H9 (cell line): Measurements from ENCODE around the gene GPR150. TPM values are rescaled to one million over a fixed set of nuclear protein-coding genes. Genes with fewer than 3 reads are reported as not detected.

Experiments used
- DNase-seq: peaks from one replicate; pipeline ENCODE4 v3.0.0-alpha.2; 2017
- H2AFZ ChIP-seq: one replicate; pipeline ENCODE4 v1.6.1; 2013; ENCODE audit warnings: mild to moderate bottlenecking, low read length, control low read depth, moderate library complexity
- H2AK5ac ChIP-seq: 2 replicates; pipeline ENCODE4 v1.6.1; 2013; ENCODE audit warnings: low read length, control low read depth, mixed read lengths; ENCODE audit not compliant: insufficient read length
- H2BK120ac ChIP-seq: one replicate; pipeline ENCODE4 v1.6.1; 2013; ENCODE audit warnings: low read depth, mild to moderate bottlenecking, low read length, control low read depth, inconsistent platforms; ENCODE audit not compliant: poor library complexity, severe bottlenecking
- H2BK12ac ChIP-seq: 2 replicates; pipeline ENCODE4 v1.6.1; 2013; ENCODE audit warnings: low read length, control low read depth, mixed read lengths, low read depth; ENCODE audit not compliant: insufficient read length
- H2BK15ac ChIP-seq: 2 replicates; pipeline ENCODE4 v1.6.1; 2013; ENCODE audit warnings: low read depth, low read length, control low read depth
- H2BK20ac ChIP-seq: one replicate; pipeline ENCODE4 v1.6.1; 2013; ENCODE audit warnings: low read depth, mild to moderate bottlenecking, low read length, control low read depth, inconsistent platforms; ENCODE audit not compliant: poor library complexity, severe bottlenecking
- H2BK5ac ChIP-seq: 2 replicates; pipeline ENCODE4 v1.6.1; 2013; ENCODE audit warnings: low read length, control low read depth, mixed read lengths; ENCODE audit not compliant: insufficient read length
- H3K14ac ChIP-seq: 2 replicates; pipeline ENCODE4 v1.6.1; 2013; ENCODE audit warnings: low read length, control low read depth; ENCODE audit not compliant: insufficient read depth
- H3K18ac ChIP-seq: 2 replicates; pipeline ENCODE4 v1.6.1; 2013; ENCODE audit warnings: low read depth, mild to moderate bottlenecking, mixed read lengths, low read length, control low read depth; ENCODE audit not compliant: insufficient read length
- H3K23ac ChIP-seq: 2 replicates; pipeline ENCODE4 v1.6.1; 2013; ENCODE audit warnings: low read length, control low read depth, mixed read lengths, low read depth; ENCODE audit not compliant: insufficient read length
- H3K23me2 ChIP-seq: 2 replicates; pipeline ENCODE4 v1.6.1; 2013; ENCODE audit warnings: low read depth, mild to moderate bottlenecking, mixed read lengths, low read length, control low read depth; ENCODE audit not compliant: insufficient read length, poor library complexity, severe bottlenecking
- H3K27ac ChIP-seq: 2 replicates; pipeline ENCODE4 v1.5.1; 2013; ENCODE audit warnings: low read length, control low read depth, mixed read lengths, low read depth; ENCODE audit not compliant: insufficient read length
- H3K27me3 ChIP-seq: 2 replicates; pipeline ENCODE4 v1.6.1; 2013; ENCODE audit warnings: low read length, control low read depth, inconsistent platforms; ENCODE audit not compliant: insufficient read depth
- H3K4ac ChIP-seq: 2 replicates; pipeline ENCODE4 v1.6.1; 2013; ENCODE audit warnings: low read depth, mild to moderate bottlenecking, control low read depth, inconsistent platforms, low read length, moderate library complexity
- H3K4me1 ChIP-seq: 2 replicates; pipeline ENCODE4 v1.6.1; 2013; ENCODE audit warnings: low read length, control low read depth, inconsistent platforms; ENCODE audit not compliant: insufficient read depth
- H3K4me2 ChIP-seq: 2 replicates; pipeline ENCODE4 v1.6.1; 2013; ENCODE audit warnings: low read length, control low read depth, mixed read lengths; ENCODE audit not compliant: insufficient read length, insufficient read depth
- H3K56ac ChIP-seq: 2 replicates; pipeline ENCODE4 v1.6.1; 2013; ENCODE audit warnings: low read depth, mild to moderate bottlenecking, mixed read lengths, low read length, control low read depth; ENCODE audit not compliant: insufficient read length
- H3K79me1 ChIP-seq: 2 replicates; pipeline ENCODE4 v1.6.1; 2013; ENCODE audit warnings: low read depth, mild to moderate bottlenecking, moderate library complexity, low read length, control low read depth, inconsistent platforms; ENCODE audit not compliant: insufficient read depth, poor library complexity, severe bottlenecking
- H3K79me2 ChIP-seq: 2 replicates; pipeline ENCODE4 v1.6.1; 2013; ENCODE audit warnings: low read length, control low read depth, inconsistent platforms; ENCODE audit not compliant: insufficient read depth
- H3K9ac ChIP-seq: 2 replicates; pipeline ENCODE4 v1.6.1; 2013; ENCODE audit warnings: low read length, control low read depth, mixed read lengths; ENCODE audit not compliant: insufficient read length; ENCODE audit errors: extremely low read depth
- H3K9me3 ChIP-seq: one replicate; pipeline ENCODE4 v1.6.1; 2013; ENCODE audit warnings: low read depth, low read length, inconsistent platforms; ENCODE audit not compliant: control insufficient read depth
- H3T11ph ChIP-seq: one replicate; pipeline ENCODE4 v1.6.1; 2013; ENCODE audit warnings: mild to moderate bottlenecking, low read length, control low read depth, inconsistent platforms
- H4K20me1 ChIP-seq: one replicate; pipeline ENCODE4 v1.6.1; 2013; ENCODE audit not compliant: control insufficient read depth, insufficient read length, insufficient read depth
- H4K5ac ChIP-seq: 2 replicates; pipeline ENCODE4 v1.6.1; 2013; ENCODE audit warnings: low read depth, mild to moderate bottlenecking, mixed read lengths, low read length, control low read depth; ENCODE audit not compliant: insufficient read length
- H4K8ac ChIP-seq: replicated peaks from 2 replicates; pipeline ENCODE4 v1.6.1; 2013; ENCODE audit warnings: low read length, control low read depth, mixed read lengths, low read depth; ENCODE audit not compliant: insufficient read length
- H4K91ac ChIP-seq: 2 replicates; pipeline ENCODE4 v1.6.1; 2013; ENCODE audit warnings: low read depth, mild to moderate bottlenecking, moderate library complexity, mixed read lengths, low read length, control low read depth; ENCODE audit not compliant: insufficient read length
- H3K27ac Mint-ChIP-seq, 3 experiments: 2 replicates in 2 of 3; 3 replicates in 1 of 3; pipeline ENCODE4 v1.8.0; 2020 to 2021; ENCODE audit warnings: mixed read lengths in 3 of 3, mild to moderate bottlenecking in 1 of 3, moderate library complexity in 1 of 3
- H3K27me3 Mint-ChIP-seq: 2 replicates; pipeline ENCODE4 v1.8.0; 2021; ENCODE audit warnings: low read depth, mild to moderate bottlenecking, moderate library complexity, mixed read lengths
- H3K36me3 Mint-ChIP-seq, 3 experiments: 2 replicates in 2 of 3; 3 replicates in 1 of 3; pipeline ENCODE4 v1.8.0; 2020 to 2021; ENCODE audit warnings: low read depth in 3 of 3, mixed read lengths in 3 of 3; ENCODE audit not compliant: insufficient read depth in 1 of 3
- H3K4me1 Mint-ChIP-seq, 2 experiments: 2 replicates each; pipeline ENCODE4 v1.8.0; 2020; ENCODE audit warnings: mixed read lengths in 2 of 2
- H3K4me3 Mint-ChIP-seq, 2 experiments: 2 replicates in 1 of 2; 3 replicates in 1 of 2; pipeline ENCODE4 v1.8.0; 2020 to 2021; ENCODE audit warnings: mild to moderate bottlenecking in 2 of 2, mixed read lengths in 2 of 2, moderate library complexity in 1 of 2
- H3K9me3 Mint-ChIP-seq, 2 experiments: 2 replicates in 1 of 2; 3 replicates in 1 of 2; pipeline ENCODE4 v1.8.0; 2020; ENCODE audit warnings: mild to moderate bottlenecking in 2 of 2, mixed read lengths in 2 of 2, moderate library complexity in 1 of 2
- WGBS: extraction: QIAGEN DNeasy Blood & Tissue Kit; methylation state at CpG from one replicate; pipeline ENCODE4 v1.1.7; 2013; ENCODE audit warnings: missing lambda C conversion rate, low lambda C conversion rate, mixed read lengths; ENCODE audit not compliant: insufficient read length; ENCODE audit errors: extremely low coverage; 5-methylcytosine and 5-hydroxymethylcytosine counted together
- total RNA-seq: library from RNA; stranded (reverse); gene quantifications from 2 replicates; pipeline ENCODE4 v1.2.1, GENCODE V29; 2021
- TF ChIP-seq, protein P1 (sequence below): fragments of 200-600 bp; sonication (generic); conservative IDR thresholded peaks from 3 replicates; pipeline ENCODE4 v1.8.0; 2021; ENCODE audit warnings: antibody characterized with exemption, mild to moderate bottlenecking

The GPR150 gene
- total RNA-seq, 1 experiment from 2014 or later, result not detected

DNA sequence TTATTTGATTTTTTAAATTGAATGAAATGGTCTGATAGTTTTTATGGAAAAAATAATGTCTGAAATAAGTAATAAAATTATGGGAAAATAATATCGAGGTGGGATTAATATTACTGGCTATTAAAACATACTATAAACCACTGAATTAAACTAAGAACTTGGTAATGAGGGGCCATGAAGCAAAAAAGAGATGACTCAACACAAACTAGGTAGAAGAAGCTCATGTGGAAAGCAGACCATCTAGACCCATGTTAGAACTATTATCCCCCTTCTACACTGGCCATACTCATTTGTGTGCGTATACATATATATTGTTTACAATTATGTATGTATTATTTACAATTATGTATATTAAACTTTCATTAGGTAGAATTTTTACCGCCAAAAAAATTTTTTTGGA is 8.5 kb upstream of the GPR150 start:
- Histone ChIP-seq H3K14ac (no peak overlapping the region), H2BK12ac (no peak overlapping the region), H3K9me3 (no peaks in the 10 kb centered on the region), H2AK5ac (no peak overlapping the region), H3K27me3 (no peaks in the 10 kb centered on the region), H3K4ac (no peak overlapping the region), H2BK120ac (no peak overlapping the region), H3K79me1 (no peaks in the 10 kb centered on the region), H4K8ac (no peak overlapping the region), H3K9ac (no peak overlapping the region), H4K91ac (no peak overlapping the region), H3K27ac (no peak overlapping the region), H3K4me1 (no peaks in the 10 kb centered on the region), H3K23me2 (no peaks in the 10 kb centered on the region), H3K56ac (no peak overlapping the region), H3K23ac (no peak overlapping the region), H2AFZ (no peak overlapping the region), H3K79me2 (no peaks in the 10 kb centered on the region), H3K18ac (no peak overlapping the region), H2BK15ac (no peak overlapping the region), H3T11ph (no peak overlapping the region), H2BK5ac (no peak overlapping the region), H3K4me2 (no peak overlapping the region), H2BK20ac (no peak overlapping the region), H4K20me1 (no peaks in the 10 kb centered on the region), H4K5ac (no peak overlapping the region)
- H3K36me3 Mint-ChIP-seq, result peaks cover 5 to 14% (median 5%) of the 10 kb centered on the region in 3 experiments; a peak in 5 of 7 replicates
- no peak overlapping the region for H3K27ac Mint-ChIP-seq
- no peaks in the 10 kb centered on the region for H3K4me1 Mint-ChIP-seq
- TF ChIP-seq, protein P1, sequence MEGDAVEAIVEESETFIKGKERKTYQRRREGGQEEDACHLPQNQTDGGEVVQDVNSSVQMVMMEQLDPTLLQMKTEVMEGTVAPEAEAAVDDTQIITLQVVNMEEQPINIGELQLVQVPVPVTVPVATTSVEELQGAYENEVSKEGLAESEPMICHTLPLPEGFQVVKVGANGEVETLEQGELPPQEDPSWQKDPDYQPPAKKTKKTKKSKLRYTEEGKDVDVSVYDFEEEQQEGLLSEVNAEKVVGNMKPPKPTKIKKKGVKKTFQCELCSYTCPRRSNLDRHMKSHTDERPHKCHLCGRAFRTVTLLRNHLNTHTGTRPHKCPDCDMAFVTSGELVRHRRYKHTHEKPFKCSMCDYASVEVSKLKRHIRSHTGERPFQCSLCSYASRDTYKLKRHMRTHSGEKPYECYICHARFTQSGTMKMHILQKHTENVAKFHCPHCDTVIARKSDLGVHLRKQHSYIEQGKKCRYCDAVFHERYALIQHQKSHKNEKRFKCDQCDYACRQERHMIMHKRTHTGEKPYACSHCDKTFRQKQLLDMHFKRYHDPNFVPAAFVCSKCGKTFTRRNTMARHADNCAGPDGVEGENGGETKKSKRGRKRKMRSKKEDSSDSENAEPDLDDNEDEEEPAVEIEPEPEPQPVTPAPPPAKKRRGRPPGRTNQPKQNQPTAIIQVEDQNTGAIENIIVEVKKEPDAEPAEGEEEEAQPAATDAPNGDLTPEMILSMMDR, result no peak
- peaks cover 2% of the 10 kb centered on the region for H3K27me3 Mint-ChIP-seq
- peaks cover 9 to 13% of the 10 kb centered on the region in 2 experiments for H3K9me3 Mint-ChIP-seq
- DNase-seq, result no peak
- WGBS, result no CpG with 5 or more reads among the region's 3 CpGs
- no peak overlapping the region for H3K4me3 Mint-ChIP-seq
